GM08714 (cell line): ENCODE measurements around the gene TOB1.

Source experiments
- H3K4me3 ChIP-seq: fragments of 200-500 bp; sonication (Bioruptor generic); 2 replicates; pipeline ENCODE4 v1.5.1; 2014; ENCODE audit warnings: mild to moderate bottlenecking, low read length, inconsistent platforms
- ZNF274 ChIP-seq: IDR thresholded peaks from 2 replicates; pipeline ENCODE4 v1.6.1; 2012; ENCODE audit warnings: mild to moderate bottlenecking, low read depth, low read length

Gene TOB1

DNA sequence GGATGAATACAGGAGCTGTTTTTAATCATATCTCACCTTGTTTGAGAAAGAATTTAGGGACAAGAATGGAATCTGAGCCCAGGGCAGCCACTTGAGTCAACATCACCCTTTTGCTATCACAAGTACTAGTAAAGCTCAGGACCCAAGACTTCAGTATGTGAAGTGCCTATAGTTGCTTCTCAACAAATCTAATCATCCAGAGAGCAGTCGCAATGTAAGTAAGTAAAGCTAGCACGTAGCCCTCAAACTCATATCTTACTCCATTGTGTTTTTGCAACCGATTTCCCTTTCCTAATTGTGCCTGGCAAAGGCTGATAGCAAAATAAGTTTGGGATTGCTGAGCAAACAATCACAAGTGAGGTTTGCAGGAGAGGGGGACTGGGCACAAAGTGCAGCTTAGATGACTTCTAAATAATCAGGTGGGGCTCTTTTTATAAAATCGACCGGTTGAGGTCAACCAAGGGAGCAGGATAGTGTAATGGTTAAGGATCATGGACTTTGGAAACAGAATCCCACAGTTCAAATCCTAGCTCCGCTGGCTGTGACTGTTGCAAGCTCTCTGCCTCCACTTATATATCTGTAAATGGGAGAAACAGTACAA lies 13.0 kb downstream of the TOB1 start:
- no peak for TF ChIP-seq ZNF274
- no peak overlapping the region for H3K4me3 ChIP-seq

DNA sequence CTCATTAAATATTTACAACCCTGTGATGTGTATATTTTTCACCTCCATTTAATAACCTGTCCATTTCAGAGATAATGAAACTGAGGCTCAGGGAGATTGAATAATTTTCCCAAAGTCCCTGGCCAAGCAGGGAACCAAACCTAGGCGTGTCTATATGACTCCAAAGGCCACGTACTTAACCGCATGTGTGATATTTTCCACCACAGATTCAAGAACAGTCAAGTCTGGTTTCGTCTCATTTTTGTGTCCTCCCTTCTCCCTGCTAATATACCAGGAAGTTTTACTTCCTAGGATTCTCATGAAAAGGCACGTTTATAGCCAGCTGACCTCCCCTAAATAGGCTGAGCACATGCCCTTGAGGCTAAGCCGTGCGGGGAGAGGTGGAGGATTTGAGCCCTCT lies 15.5 kb downstream of the TOB1 start:
- H3K4me3 ChIP-seq, result no peak overlapping the region
- no peak for TF ChIP-seq ZNF274

DNA sequence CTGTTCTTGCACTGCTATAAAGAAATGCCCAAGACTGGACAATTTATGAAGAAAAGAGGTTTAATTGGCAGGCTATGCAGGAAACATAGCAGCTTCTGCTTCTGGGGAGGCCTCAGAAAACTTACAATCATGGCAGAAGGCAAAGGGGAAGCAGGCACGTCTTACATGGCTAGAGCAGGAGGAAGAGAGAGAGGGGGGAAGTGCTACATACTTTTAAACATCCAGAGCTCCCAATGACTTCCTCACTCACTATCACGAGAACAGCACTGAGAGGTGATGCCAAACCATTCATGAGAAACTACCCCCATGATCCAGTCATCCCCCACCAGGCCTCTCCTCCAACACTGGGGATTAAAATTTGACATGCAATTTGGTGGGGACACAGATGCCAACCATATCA lies 17.4 kb downstream of the TOB1 start:
- TF ChIP-seq ZNF274, result no peak
- no peak overlapping the region for H3K4me3 ChIP-seq

DNA sequence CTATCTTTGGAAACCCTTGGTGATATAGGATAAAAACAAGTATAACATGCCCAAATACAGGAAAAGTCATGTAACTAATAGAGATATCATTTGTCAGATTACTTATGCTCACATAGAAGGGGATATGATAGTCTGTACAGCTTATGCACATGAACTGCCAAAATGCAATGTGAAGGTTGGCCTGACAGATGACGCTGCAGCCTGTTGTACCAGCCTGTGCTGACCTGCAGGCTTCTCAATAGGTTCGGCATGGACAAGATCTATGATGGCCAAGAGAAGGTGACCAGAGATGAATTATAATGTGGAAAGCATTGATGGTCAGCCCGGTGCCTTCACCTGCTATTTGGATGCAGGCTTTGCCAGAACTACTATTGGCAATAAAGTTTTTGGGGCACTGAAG lies 18.1 kb downstream of the TOB1 start:
- TF ChIP-seq ZNF274, result no peak
- H3K4me3 ChIP-seq, result no peak overlapping the region

DNA sequence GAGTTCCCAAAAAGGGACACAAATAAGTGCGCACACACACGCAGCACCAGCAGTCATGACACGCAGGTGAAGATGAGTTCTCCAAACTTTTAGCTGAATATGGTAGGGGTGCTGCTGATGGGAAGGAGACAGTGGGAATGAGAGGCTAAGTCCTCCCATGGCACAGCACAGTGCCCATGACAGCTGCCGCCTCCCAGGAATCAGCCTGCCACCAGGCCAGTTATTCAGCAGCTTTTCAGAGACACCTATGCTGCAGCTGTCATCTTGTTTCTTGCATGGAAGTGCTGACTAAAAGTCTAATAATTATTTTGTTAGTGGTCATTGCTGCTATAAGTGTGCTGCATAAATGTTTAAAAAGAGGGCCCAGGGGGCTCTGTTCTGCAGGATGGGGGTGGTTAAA lies 18.6 kb downstream of the TOB1 start:
- no peak overlapping the region for H3K4me3 ChIP-seq
- no peak for TF ChIP-seq ZNF274

DNA sequence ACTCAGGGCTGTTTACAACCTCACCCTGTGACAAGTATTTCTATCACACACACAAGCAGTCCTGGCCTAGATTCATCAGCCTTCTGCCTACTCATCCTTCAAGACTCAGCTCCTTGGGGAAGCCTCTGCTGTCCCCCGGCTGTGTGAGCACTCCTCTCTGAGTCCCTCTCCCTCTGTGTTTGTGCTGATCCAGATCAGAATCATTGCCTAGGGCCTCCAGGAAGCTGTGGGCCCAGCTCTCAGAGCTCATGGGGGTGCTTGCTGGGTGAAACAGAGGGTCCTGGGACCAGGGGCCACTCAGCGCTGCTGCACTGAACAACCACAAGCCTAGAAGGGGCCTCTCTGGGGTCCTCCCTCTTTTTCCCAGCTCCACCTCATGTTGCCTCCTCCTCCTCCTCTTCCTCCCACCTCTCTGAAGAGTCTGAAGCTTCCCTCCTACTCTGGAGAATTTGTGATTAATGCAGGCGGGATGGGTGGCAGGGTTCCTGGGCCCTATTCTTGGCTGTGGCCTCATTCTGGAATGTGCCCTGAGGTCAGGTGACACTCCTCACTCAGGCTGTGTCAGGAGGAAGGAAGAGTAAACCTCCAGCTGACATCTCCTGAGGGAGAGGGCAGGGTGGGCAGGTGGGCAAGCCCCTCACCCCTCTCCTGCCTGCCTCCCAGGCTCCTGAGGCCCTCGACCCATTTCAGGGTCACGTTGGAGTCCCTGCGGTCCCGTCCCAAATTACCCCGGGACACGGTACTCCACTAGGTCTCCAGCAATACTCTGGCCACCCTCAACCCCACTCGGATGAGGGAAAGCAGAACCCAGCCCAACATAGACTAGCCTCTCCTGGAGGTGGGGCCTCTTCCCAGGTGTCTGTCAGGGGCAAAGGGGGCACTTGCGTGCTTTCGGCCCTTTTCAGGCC lies 20.7 kb downstream of the TOB1 start:
- no peak for TF ChIP-seq ZNF274
- H3K4me3 ChIP-seq, result no peak overlapping the region

DNA sequence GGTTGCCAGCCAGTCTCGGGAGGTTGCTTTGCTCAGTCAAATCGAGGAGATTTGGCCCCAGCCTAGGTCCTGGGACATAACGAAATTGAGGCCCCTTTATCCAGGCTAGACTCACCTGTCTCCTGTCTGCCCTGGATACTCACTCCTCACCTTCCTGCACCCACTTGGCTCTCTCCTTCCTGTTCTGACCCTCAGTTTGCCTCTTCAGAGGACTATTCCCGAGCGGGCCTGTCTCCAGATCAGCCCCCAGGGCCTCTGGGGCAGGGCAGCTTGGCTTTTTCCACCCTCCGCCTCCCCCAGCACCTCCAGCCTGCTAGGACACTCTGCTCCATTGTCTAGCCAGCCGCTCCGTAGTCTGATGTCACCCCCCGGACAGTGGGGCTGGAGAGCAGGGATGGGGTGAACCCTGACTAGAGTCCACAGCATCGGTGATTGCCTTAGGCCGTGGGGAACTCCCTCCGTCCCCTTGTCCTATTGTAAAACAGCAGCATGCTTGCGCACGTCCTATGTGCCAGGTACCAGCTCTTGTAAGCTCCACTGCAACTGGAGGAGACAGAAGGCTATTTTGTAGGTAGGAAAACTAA lies 21.9 kb downstream of the TOB1 start:
- TF ChIP-seq ZNF274, result no peak
- no peak overlapping the region for H3K4me3 ChIP-seq

DNA sequence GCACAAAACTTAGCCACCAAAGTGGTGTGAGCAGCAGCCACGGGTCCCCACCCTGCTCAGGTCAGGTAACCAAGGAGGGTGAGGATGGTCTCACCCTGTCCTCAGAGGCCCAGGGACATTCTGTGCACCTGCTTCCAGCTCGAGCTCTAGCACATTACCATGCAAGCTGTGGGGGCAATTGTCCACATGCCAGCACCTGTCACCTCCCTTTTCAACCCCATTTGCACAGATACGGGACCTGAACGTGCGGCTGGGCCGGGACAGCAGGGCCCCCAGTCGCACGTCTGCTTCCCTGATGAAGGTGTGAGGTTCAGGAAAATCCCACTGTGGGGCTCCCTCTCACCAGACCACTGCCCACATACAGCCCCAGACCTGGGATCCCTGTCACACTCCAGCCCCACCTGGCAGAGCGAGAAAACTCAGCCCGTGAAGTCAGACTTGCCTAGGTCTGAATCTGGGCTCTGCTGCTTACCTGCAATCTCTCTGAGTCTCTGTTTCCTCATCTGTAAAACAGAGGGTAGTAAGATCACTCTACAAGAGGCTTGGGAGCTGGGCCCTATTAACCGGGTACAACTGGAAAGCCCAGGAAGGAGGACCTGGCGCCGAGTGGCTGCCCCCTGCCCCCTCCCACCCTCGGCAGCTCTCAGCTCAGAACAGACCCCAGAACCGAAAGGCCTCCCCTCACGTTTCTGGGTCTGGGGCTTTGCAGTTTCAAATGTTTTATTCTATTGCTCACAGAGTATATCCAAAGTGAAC lies 22.8 kb downstream of the TOB1 start:
- no peak for TF ChIP-seq ZNF274
- no peak overlapping the region for H3K4me3 ChIP-seq

DNA sequence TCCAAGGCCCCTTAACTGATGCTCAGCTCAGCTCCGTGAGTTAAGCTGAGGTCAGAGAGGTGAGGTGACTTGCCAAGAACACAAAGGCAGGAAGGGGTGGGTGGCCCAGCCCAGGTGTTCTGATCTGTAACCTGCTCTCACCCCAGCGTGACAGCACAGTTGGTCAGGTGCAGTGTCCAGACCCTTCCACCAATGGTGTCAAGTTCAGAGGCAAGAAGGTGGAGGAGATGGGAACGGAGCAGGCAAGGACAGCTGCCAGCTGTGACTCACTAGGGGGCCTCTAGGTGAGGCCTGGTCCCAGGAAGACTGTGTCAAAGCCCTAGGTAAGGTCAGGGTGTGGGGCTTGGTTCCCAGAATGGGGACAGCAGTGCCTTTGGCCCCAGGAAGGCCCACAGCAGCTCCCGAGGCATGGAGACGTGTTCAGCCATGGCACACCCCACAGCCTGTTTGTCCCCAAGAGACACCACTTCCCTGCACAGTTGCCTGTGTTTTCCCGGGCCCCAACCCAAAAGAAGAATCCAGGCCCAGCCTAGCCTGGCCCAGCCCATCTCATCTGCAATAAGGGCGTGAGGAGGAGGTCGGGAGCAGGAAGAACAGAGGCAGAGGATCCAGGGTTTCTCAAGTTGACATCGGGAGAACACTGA lies 23.5 kb downstream of the TOB1 start:
- no peak overlapping the region for H3K4me3 ChIP-seq
- no peak for TF ChIP-seq ZNF274

DNA sequence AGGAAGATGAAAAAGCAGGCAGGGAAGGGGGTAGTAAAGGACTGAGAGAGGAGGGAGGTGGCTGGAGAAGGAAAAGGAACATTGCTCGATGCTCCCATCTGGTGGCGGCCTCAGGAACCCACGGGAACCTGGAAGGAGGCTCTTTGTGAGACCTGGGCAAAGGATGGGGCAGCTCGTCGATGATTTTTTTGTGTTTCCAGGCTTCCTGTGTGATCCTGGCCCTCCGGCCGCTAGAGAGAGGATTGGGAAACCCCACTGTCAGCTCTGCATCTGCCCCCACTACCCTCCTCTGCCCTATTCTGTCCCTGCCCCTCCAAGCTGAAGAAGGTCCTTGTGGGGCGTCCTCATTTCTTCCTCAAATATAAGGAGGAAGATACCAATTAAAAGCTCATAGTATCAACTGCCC lies 24.2 kb downstream of the TOB1 start:
- no peak overlapping the region for H3K4me3 ChIP-seq
- no peak for TF ChIP-seq ZNF274

DNA sequence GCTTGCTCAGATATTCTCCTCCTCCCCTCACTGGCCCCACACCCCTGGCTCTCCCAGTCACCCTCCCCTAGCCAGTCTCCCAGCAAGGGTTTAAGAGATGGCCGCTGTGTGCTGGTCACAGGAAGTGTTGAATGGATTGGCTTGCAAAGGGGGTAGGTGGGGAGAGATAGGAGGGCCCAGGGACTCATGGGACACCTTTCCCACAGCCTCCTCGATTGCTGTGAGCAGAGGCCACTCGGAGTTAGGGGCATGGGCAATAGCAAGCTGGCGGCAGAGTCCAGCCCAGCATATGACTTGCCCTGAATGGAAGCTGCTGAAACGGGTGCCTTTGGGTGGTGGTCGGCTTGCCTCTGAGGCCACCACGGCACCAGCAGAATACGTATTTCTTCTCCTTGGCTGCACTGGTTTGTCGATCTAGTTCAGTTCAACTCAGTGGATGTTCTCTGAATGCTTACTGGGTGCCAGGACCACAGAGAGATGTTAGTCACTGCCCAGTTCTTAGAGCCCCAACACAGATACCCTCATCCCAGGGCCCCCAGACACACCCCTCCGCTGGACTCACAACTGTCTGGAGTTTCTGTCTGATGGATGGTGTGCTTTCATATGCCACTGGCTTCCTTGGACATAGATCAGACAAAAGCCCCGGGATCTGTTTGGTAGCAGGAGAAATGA lies 24.7 kb downstream of the TOB1 start:
- TF ChIP-seq ZNF274, result no peak

DNA sequence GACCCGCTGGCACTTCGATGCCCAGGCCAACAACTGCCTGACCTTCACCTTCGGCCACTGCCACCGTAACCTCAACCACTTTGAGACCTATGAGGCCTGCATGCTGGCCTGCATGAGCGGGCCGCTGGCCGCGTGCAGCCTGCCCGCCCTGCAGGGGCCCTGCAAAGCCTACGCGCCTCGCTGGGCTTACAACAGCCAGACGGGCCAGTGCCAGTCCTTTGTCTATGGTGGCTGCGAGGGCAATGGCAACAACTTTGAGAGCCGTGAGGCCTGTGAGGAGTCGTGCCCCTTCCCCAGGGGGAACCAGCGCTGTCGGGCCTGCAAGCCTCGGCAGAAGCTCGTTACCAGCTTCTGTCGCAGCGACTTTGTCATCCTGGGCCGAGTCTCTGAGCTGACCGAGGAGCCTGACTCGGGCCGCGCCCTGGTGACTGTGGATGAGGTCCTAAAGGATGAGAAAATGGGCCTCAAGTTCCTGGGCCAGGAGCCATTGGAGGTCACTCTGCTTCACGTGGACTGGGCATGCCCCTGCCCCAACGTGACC lies 25.8 kb downstream of the TOB1 start:
- no peak overlapping the region for H3K4me3 ChIP-seq
- no peak for TF ChIP-seq ZNF274

More for the DNA sequence above, 24.7 kb downstream of the TOB1 start:
- H3K4me3 ChIP-seq, result no peak overlapping the region
